ENCODE data around the gene PCDH10. TPM values are rescaled to one million over a fixed set of nuclear protein-coding genes. Genes with fewer than 3 reads are reported as not detected.

The PCDH10 gene
- 4.5 and 21.3 TPM in 2 replicates for total RNA-seq

GRCh38 chr4:133148690-133149363 lies at the start of gene PCDH10:
PCDH10 (plus strand) TSS chr4:133149294; CDS start chr4:133150141, 847 bp downstream.

